ENCODE results near the gene PAN3.

PAN3 gene

GRCh38 chr13:28219408-28220099 is 81.2 kb downstream of the PAN3 start:
- CTCF ChIA-PET, result no interaction called here
- POLR2A ChIA-PET, result no interaction called here
- TF ChIP-seq ZNF384 (IDR thresholded peaks at IDR 0.05) (no peak), PKNOX1 (IDR thresholded peaks at IDR 0.05) (no peak), ARNT (IDR thresholded peaks at IDR 0.05) (no peak), SUZ12 (IDR thresholded peaks at IDR 0.05) (no peak), FOXK2 (IDR thresholded peaks at IDR 0.05) (no peak), SP1 (IDR thresholded peaks at IDR 0.05) (no peak), TARDBP (IDR thresholded peaks at IDR 0.05) (no peak), HDGF (IDR thresholded peaks at IDR 0.05; ENCODE audit: borderline replicate concordance) (no peak), LEF1 (IDR thresholded peaks at IDR 0.05; ENCODE audit: borderline replicate concordance) (no peak), ELF4 (IDR thresholded peaks at IDR 0.05) (no peak), BHLHE40 (IDR thresholded peaks at IDR 0.05; ENCODE audit: borderline replicate concordance) (no peak), NFRKB (IDR thresholded peaks at IDR 0.05) (no peak)
- no peak for DNase-seq (ENCODE audit: extremely low spot score)

- no peak for DNase-seq (ENCODE audit: extremely low spot score)
- POLR2A ChIA-PET, result no interaction called here
- CTCF ChIA-PET, result no interaction called here
- TF ChIP-seq BHLHE40 (IDR thresholded peaks at IDR 0.05; ENCODE audit: borderline replicate concordance) (no peak), LEF1 (IDR thresholded peaks at IDR 0.05; ENCODE audit: borderline replicate concordance) (no peak), HDGF (IDR thresholded peaks at IDR 0.05; ENCODE audit: borderline replicate concordance) (no peak), L3MBTL2 (conservative IDR thresholded peaks at IDR 0.05) (no peak), ARNT (IDR thresholded peaks at IDR 0.05) (no peak), PKNOX1 (IDR thresholded peaks at IDR 0.05) (no peak), TARDBP (IDR thresholded peaks at IDR 0.05) (no peak), NFRKB (IDR thresholded peaks at IDR 0.05) (no peak), SUZ12 (IDR thresholded peaks at IDR 0.05) (no peak), FOXM1 (IDR thresholded peaks at IDR 0.05; ENCODE audit: borderline replicate concordance) (no peak)
Measured at GRCh38 chr13:28220166-28220565, 81.8 kb downstream of the PAN3 start.

GRCh38 chr13:28229522-28230411 is 91.4 kb downstream of the PAN3 start:
- ChIA-PET POLR2A (no interaction called here), CTCF (no interaction called here)
- DNase-seq (ENCODE audit: extremely low spot score), result no peak
- TF ChIP-seq L3MBTL2 (conservative IDR thresholded peaks at IDR 0.05), result no peak
- peak; percentile 49; the same call in 1 of the 2 replicates for TF ChIP-seq ZNF384 (IDR thresholded peaks at IDR 0.05)
- no peak for TF ChIP-seq SP1 (IDR thresholded peaks at IDR 0.05)

- CTCF ChIA-PET, result no interaction called here
- POLR2A ChIA-PET, result no interaction called here
- TF ChIP-seq L3MBTL2 (conservative IDR thresholded peaks at IDR 0.05), result no peak
- TF ChIP-seq CTBP1 (IDR thresholded peaks at IDR 0.05; ENCODE audit: borderline replicate concordance), result no peak
- no peak for TF ChIP-seq NFRKB (IDR thresholded peaks at IDR 0.05)
- no peak for TF ChIP-seq ELF4 (IDR thresholded peaks at IDR 0.05)
- TF ChIP-seq SP1 (IDR thresholded peaks at IDR 0.05), result no peak
- no peak for TF ChIP-seq FOXM1 (IDR thresholded peaks at IDR 0.05; ENCODE audit: borderline replicate concordance)
- no peak for TF ChIP-seq LEF1 (IDR thresholded peaks at IDR 0.05; ENCODE audit: borderline replicate concordance)
- TF ChIP-seq ZNF384 (IDR thresholded peaks at IDR 0.05), result no peak
- no peak for TF ChIP-seq TARDBP (IDR thresholded peaks at IDR 0.05)
- no peak for TF ChIP-seq PKNOX1 (IDR thresholded peaks at IDR 0.05)
- TF ChIP-seq FOXK2 (IDR thresholded peaks at IDR 0.05), result no peak
- TF ChIP-seq BHLHE40 (IDR thresholded peaks at IDR 0.05; ENCODE audit: borderline replicate concordance), result no peak
- no peak for TF ChIP-seq SUZ12 (IDR thresholded peaks at IDR 0.05)
- TF ChIP-seq ARNT (IDR thresholded peaks at IDR 0.05), result no peak
- no peak for DNase-seq (ENCODE audit: extremely low spot score)
Measured at GRCh38 chr13:28231642-28232041, 93.3 kb downstream of the PAN3 start.

- ChIA-PET POLR2A (no interaction called here), CTCF (no interaction called here)
- TF ChIP-seq FOXM1 (IDR thresholded peaks at IDR 0.05; ENCODE audit: borderline replicate concordance) (no peak), BHLHE40 (IDR thresholded peaks at IDR 0.05; ENCODE audit: borderline replicate concordance) (no peak), ELF4 (IDR thresholded peaks at IDR 0.05) (no peak)
- DNase-seq (ENCODE audit: extremely low spot score), result no peak
Measured at GRCh38 chr13:28237944-28238343, 99.6 kb downstream of the PAN3 start.

- no peak for TF ChIP-seq L3MBTL2 (conservative IDR thresholded peaks at IDR 0.05)
- TF ChIP-seq SUZ12 (IDR thresholded peaks at IDR 0.05), result no peak
- TF ChIP-seq FOXM1 (IDR thresholded peaks at IDR 0.05; ENCODE audit: borderline replicate concordance), result no peak
- TF ChIP-seq SP1 (IDR thresholded peaks at IDR 0.05), result no peak
- no peak for TF ChIP-seq TARDBP (IDR thresholded peaks at IDR 0.05)
- no peak for TF ChIP-seq NFRKB (IDR thresholded peaks at IDR 0.05)
- ChIA-PET POLR2A (no interaction called here), CTCF (no interaction called here)
- DNase-seq (ENCODE audit: extremely low spot score), result no peak
Measured at GRCh38 chr13:28239374-28239773, 101.0 kb downstream of the PAN3 start.
